Liver (tissue), 9 donors: Measurements from ENCODE around the gene CXCR3. TPM values are rescaled to one million over a fixed set of nuclear protein-coding genes. Genes with fewer than 3 reads are reported as not detected.

Experiments
- DNase-seq: peaks from one replicate; pipeline ENCODE4 v3.0.0-alpha.2; 2017; ENCODE audit warnings: low spot score
- H3K27ac ChIP-seq, 2 donors: one replicate each; pipeline ENCODE4 v1.7.0; 2013; ENCODE audit warnings: inconsistent platforms in 2 of 2, low read length in 2 of 2, control low read depth in 1 of 2, low read depth in 1 of 2, mild to moderate bottlenecking in 1 of 2
- H3K27me3 ChIP-seq, 4 donors: one replicate each; pipeline versions ENCODE4 v1.6.1 to v1.7.0; 2013; ENCODE audit warnings: low read length in 3 of 4, inconsistent platforms in 1 of 4, mild to moderate bottlenecking in 1 of 4, moderate library complexity in 1 of 4; ENCODE audit not compliant: control insufficient read depth in 4 of 4, insufficient read depth in 4 of 4
- H3K36me3 ChIP-seq, 4 donors: one replicate each; pipeline versions ENCODE4 v1.6.1 to v1.7.0; 2013; ENCODE audit warnings: low read length in 3 of 4, mild to moderate bottlenecking in 3 of 4, low read depth in 1 of 4, moderate library complexity in 1 of 4; ENCODE audit not compliant: control insufficient read depth in 4 of 4, insufficient read depth in 3 of 4
- H3K4me1 ChIP-seq, 4 donors: one replicate each; pipeline versions ENCODE4 v1.6.1 to v1.7.0; 2013; ENCODE audit warnings: low read length in 3 of 4, mild to moderate bottlenecking in 3 of 4, moderate library complexity in 1 of 4; ENCODE audit not compliant: control insufficient read depth in 4 of 4, insufficient read depth in 4 of 4
- H3K4me3 ChIP-seq, 3 donors: one replicate each; pipeline versions ENCODE4 v1.6.1 to v1.7.0; 2013; ENCODE audit warnings: low read length in 3 of 3, control low read depth in 1 of 3, low read depth in 1 of 3, mild to moderate bottlenecking in 1 of 3
- H3K9ac ChIP-seq, 2 donors: one replicate each; pipeline ENCODE4 v1.7.0; 2013; ENCODE audit warnings: low read length in 2 of 2, mild to moderate bottlenecking in 2 of 2, moderate library complexity in 2 of 2, control low read depth in 1 of 2, low read depth in 1 of 2
- H3K9me3 ChIP-seq, 4 donors: one replicate each; pipeline versions ENCODE4 v1.6.1 to v1.7.0; 2013; ENCODE audit warnings: low read length in 3 of 4; ENCODE audit not compliant: control insufficient read depth in 4 of 4
- EGR1 ChIP-seq, 2 donors: IDR thresholded peaks; 2 replicates each; pipeline ENCODE4 v1.6.1; 2016 to 2018; ENCODE audit warnings: antibody characterized with exemption in 2 of 2, low read depth in 2 of 2
- FOXA2 ChIP-seq: IDR thresholded peaks from 2 replicates; pipeline ENCODE4 v1.6.1; 2016; ENCODE audit warnings: antibody characterized with exemption
- GABPA ChIP-seq, 2 donors: IDR thresholded peaks in 1 of 2; conservative IDR thresholded peaks in 1 of 2; 2 replicates each; pipeline ENCODE4 v1.6.1; 2016; ENCODE audit warnings: antibody characterized with exemption in 2 of 2, mild to moderate bottlenecking in 1 of 2, moderate library complexity in 1 of 2
- HNF4G ChIP-seq: IDR thresholded peaks from 2 replicates; pipeline ENCODE4 v1.6.1; 2016; ENCODE audit warnings: antibody characterized with exemption
- JUND ChIP-seq, 2 donors: IDR thresholded peaks; 2 replicates each; pipeline ENCODE4 v1.6.1; 2016; ENCODE audit warnings: antibody characterized with exemption in 2 of 2
- NR2F2 ChIP-seq: IDR thresholded peaks from 2 replicates; pipeline ENCODE4 v1.6.1; 2016; ENCODE audit warnings: antibody characterized with exemption
- RAD21 ChIP-seq, 2 donors: IDR thresholded peaks; 2 replicates each; pipeline ENCODE4 v1.6.1; 2016; ENCODE audit warnings: antibody characterized with exemption in 2 of 2, mild to moderate bottlenecking in 2 of 2
- RXRA ChIP-seq, 2 donors: IDR thresholded peaks; 2 replicates each; pipeline ENCODE4 v1.6.1; 2017 to 2018; ENCODE audit warnings: antibody characterized with exemption in 2 of 2, mild to moderate bottlenecking in 1 of 2
- SP1 ChIP-seq: IDR thresholded peaks from 2 replicates; pipeline ENCODE4 v1.6.1; 2018; ENCODE audit warnings: antibody characterized with exemption, mild to moderate bottlenecking
- TAF1 ChIP-seq: conservative IDR thresholded peaks from 2 replicates; pipeline ENCODE4 v1.6.1; 2016; ENCODE audit warnings: antibody characterized with exemption, mild to moderate bottlenecking
- YY1 ChIP-seq: IDR thresholded peaks from 2 replicates; pipeline ENCODE4 v1.6.1; 2016; ENCODE audit warnings: antibody characterized with exemption, mild to moderate bottlenecking
- WGBS: extraction: QIAGEN DNeasy Blood & Tissue Kit; methylation state at CpG from one replicate; pipeline ENCODE4 v1.1.7; 2013; 5-methylcytosine and 5-hydroxymethylcytosine counted together
- polyA plus RNA-seq, 2 donors: library from polyadenylated mRNA; stranded (reverse) in 1 of 2; unstranded in 1 of 2; fragments of 200-250 nt in 1 of 2; fragments of >200 nt in 1 of 2; fragmentation: Nextera tagmentation in 1 of 2; extraction: Ambion mirVana in 1 of 2; gene quantifications; one replicate each; pipeline versions ENCODE4 v1.2.1 to v1.2.3, GENCODE V29; 2013 to 2015
- total RNA-seq, 2 donors: library from RNA; depleted of rRNA; stranded (reverse); fragments of >200 nt; gene quantifications; one replicate each; pipeline ENCODE4 v1.2.3, GENCODE V29; 2014
- TF ChIP-seq, protein P1 (sequence below): IDR thresholded peaks from 2 replicates; pipeline ENCODE4 v1.6.1; 2016; ENCODE audit warnings: antibody characterized with exemption
- TF ChIP-seq, protein P2 (sequence below): IDR thresholded peaks from 2 replicates; pipeline ENCODE4 v1.6.1; 2016; ENCODE audit warnings: antibody characterized with exemption, mild to moderate bottlenecking
- TF ChIP-seq, protein P3 (sequence below): fragments of 150-350 bp; IDR thresholded peaks from 2 replicates; pipeline ENCODE4 v1.5.1; 2017; ENCODE audit warnings: improper control_type of control experiment, low read depth, low read length; ENCODE audit not compliant: missing input control
- TF ChIP-seq, protein P4 (sequence below): IDR thresholded peaks from 2 replicates; pipeline ENCODE4 v1.6.1; 2016; ENCODE audit warnings: antibody characterized with exemption
- TF ChIP-seq, protein P5 (sequence below): IDR thresholded peaks from 2 replicates; pipeline ENCODE4 v1.6.1; 2016; ENCODE audit warnings: antibody characterized with exemption
- donor health status: healthy.
- donor health status: healthy.
- donor health status: healthy.
- donor health status: healthy.
- donor health status: healthy.

The CXCR3 gene
- total and polyA plus RNA-seq, 4 donors = 0.25 to 0.27 (median 0.25) TPM; not detected in 1

DNA sequence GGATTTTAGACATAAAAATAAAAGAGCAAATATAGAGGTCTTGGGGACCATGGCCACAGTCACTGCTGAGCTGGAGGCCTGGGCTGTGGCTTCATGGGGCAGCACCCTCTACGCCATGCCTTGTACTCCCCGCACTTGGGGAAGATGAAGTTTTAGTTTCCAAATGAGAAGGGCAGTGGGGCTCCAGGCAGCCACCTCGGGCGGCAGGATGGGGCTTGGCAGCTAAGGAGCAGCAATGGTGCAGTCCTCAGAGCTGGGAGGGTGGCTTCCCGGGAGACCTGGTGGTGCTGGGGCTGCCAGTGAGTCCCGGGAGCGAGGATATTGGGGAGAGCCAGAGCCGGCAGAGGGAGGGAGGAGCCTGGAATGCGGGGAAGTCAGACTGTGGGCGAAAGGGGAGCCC is 2.4 kb downstream of the CXCR3 start (continued):
- TF ChIP-seq, protein P1, sequence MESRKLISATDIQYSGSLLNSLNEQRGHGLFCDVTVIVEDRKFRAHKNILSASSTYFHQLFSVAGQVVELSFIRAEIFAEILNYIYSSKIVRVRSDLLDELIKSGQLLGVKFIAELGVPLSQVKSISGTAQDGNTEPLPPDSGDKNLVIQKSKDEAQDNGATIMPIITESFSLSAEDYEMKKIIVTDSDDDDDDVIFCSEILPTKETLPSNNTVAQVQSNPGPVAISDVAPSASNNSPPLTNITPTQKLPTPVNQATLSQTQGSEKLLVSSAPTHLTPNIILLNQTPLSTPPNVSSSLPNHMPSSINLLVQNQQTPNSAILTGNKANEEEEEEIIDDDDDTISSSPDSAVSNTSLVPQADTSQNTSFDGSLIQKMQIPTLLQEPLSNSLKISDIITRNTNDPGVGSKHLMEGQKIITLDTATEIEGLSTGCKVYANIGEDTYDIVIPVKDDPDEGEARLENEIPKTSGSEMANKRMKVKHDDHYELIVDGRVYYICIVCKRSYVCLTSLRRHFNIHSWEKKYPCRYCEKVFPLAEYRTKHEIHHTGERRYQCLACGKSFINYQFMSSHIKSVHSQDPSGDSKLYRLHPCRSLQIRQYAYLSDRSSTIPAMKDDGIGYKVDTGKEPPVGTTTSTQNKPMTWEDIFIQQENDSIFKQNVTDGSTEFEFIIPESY = no peak
- TF ChIP-seq SP1 = no peak
- TF ChIP-seq RAD21 (IDR thresholded peaks at IDR 0.05) = no peak
- TF ChIP-seq RXRA (IDR thresholded peaks at IDR 0.05) = no peak
- no peak for TF ChIP-seq HNF4G

DNA sequence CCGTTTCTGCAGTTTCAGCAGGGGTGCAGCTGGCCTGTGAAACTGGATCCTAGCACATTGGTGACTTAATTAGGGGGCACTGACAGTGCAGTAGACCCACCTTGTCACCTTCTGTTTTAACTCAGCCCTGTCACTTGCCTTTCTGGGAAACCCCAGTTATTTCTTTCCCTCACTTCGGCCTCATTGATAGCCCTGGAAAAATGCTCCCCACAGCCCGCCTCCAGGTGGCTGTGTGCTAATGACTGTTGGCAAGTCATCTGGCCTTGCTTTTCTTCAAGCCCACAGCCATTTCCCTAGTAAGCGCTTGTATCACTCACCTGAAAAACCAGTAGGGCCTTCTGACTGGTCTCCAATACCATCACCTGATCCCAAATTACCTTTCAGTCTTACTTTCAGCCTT is 3.3 kb downstream of the CXCR3 start:
- 92% methylated on average over 4 of the region's 4 CpGs for WGBS
- DNase-seq = no peak
- H3K9ac ChIP-seq = no peak overlapping the region
- TF ChIP-seq, protein P2, sequence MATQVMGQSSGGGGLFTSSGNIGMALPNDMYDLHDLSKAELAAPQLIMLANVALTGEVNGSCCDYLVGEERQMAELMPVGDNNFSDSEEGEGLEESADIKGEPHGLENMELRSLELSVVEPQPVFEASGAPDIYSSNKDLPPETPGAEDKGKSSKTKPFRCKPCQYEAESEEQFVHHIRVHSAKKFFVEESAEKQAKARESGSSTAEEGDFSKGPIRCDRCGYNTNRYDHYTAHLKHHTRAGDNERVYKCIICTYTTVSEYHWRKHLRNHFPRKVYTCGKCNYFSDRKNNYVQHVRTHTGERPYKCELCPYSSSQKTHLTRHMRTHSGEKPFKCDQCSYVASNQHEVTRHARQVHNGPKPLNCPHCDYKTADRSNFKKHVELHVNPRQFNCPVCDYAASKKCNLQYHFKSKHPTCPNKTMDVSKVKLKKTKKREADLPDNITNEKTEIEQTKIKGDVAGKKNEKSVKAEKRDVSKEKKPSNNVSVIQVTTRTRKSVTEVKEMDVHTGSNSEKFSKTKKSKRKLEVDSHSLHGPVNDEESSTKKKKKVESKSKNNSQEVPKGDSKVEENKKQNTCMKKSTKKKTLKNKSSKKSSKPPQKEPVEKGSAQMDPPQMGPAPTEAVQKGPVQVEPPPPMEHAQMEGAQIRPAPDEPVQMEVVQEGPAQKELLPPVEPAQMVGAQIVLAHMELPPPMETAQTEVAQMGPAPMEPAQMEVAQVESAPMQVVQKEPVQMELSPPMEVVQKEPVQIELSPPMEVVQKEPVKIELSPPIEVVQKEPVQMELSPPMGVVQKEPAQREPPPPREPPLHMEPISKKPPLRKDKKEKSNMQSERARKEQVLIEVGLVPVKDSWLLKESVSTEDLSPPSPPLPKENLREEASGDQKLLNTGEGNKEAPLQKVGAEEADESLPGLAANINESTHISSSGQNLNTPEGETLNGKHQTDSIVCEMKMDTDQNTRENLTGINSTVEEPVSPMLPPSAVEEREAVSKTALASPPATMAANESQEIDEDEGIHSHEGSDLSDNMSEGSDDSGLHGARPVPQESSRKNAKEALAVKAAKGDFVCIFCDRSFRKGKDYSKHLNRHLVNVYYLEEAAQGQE = no peak
- TF ChIP-seq, protein P3, sequence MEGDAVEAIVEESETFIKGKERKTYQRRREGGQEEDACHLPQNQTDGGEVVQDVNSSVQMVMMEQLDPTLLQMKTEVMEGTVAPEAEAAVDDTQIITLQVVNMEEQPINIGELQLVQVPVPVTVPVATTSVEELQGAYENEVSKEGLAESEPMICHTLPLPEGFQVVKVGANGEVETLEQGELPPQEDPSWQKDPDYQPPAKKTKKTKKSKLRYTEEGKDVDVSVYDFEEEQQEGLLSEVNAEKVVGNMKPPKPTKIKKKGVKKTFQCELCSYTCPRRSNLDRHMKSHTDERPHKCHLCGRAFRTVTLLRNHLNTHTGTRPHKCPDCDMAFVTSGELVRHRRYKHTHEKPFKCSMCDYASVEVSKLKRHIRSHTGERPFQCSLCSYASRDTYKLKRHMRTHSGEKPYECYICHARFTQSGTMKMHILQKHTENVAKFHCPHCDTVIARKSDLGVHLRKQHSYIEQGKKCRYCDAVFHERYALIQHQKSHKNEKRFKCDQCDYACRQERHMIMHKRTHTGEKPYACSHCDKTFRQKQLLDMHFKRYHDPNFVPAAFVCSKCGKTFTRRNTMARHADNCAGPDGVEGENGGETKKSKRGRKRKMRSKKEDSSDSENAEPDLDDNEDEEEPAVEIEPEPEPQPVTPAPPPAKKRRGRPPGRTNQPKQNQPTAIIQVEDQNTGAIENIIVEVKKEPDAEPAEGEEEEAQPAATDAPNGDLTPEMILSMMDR = no peak
- TF ChIP-seq YY1 (no peak), EGR1 (IDR thresholded peaks at IDR 0.05; ENCODE audit: low read depth in 2 of 2) (no peak)
- H3K27me3 ChIP-seq = no peaks in the 10 kb centered on the region
- no peak overlapping the region for H3K4me3 ChIP-seq
- H3K4me1 ChIP-seq = peaks cover 0 to 10% (median 0%) of the 10 kb centered on the region in 4 donors
- peaks cover 3 to 28% (median 9%) of the 10 kb centered on the region in 4 donors for H3K36me3 ChIP-seq
- H3K27ac ChIP-seq = no peak overlapping the region
- H3K9me3 ChIP-seq = no peaks in the 10 kb centered on the region

DNA sequence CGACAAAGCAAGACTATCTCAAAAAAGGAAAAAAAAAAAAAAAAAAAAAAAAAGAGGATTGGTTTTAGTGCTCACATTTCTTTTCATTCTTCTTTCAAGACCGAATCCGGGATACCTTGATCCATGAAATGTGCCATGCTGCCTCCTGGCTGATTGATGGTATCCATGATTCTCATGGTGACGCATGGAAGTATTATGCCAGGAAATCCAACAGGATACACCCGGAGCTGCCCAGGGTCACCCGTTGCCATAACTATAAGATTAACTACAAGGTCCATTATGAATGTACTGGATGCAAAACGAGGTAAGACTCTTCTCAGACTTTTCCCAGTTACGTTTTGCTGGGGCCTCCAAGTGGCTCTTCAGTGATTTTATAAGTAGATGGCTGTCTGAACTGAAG is 6.1 kb downstream of the CXCR3 start:
- WGBS = 85% methylated on average over 8 of the region's 8 CpGs
- Histone ChIP-seq H3K36me3 (peaks cover 5 to 39% (median 15%) of the 10 kb centered on the region in 4 donors), H3K4me1 (peaks cover 0 to 4% (median 0%) of the 10 kb centered on the region in 4 donors), H3K4me3 (no peak overlapping the region), H3K9me3 (no peaks in the 10 kb centered on the region), H3K9ac (no peak overlapping the region), H3K27ac (no peak overlapping the region), H3K27me3 (no peaks in the 10 kb centered on the region)
- DNase-seq = no peak
- TF ChIP-seq RAD21 (IDR thresholded peaks at IDR 0.05) (no peak), TAF1 (no peak), YY1 (no peak), NR2F2 (no peak), GABPA (IDR thresholded peaks at IDR 0.05 in 1 of 2, conservative IDR thresholded peaks at IDR 0.05 in 1 of 2) (no peak), JUND (IDR thresholded peaks at IDR 0.05) (no peak), EGR1 (IDR thresholded peaks at IDR 0.05; ENCODE audit: low read depth in 2 of 2) (no peak), FOXA2 (no peak), SP1 (no peak)
- TF ChIP-seq, protein P2 = no peak
- TF ChIP-seq, protein P4, sequence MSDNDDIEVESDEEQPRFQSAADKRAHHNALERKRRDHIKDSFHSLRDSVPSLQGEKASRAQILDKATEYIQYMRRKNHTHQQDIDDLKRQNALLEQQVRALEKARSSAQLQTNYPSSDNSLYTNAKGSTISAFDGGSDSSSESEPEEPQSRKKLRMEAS = no peak
- TF ChIP-seq, protein P5, sequence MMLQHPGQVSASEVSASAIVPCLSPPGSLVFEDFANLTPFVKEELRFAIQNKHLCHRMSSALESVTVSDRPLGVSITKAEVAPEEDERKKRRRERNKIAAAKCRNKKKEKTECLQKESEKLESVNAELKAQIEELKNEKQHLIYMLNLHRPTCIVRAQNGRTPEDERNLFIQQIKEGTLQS = no peak
- TF ChIP-seq, protein P3 = no peak
